ENCODE data around the gene ATP2A3.
A peak's percentile ranks its signal among the peaks of the same experiment; 100 is the strongest.

The ATP2A3 gene

GRCh38 chr17:3972281-3972731, 8.1 kb upstream of the ATP2A3 start:
- DNase-seq: no peak

- DNase-seq: no peak
Measured at GRCh38 chr17:3970668-3971067, 6.4 kb upstream of the ATP2A3 start.

- no peak for DNase-seq
Measured at GRCh38 chr17:3969963-3970362, 5.7 kb upstream of the ATP2A3 start.

GRCh38 chr17:3968886-3969524, 4.8 kb upstream of the ATP2A3 start:
- DNase-seq: no peak

GRCh38 chr17:3968015-3968414, 3.8 kb upstream of the ATP2A3 start:
- no peak for DNase-seq

GRCh38 chr17:3966720-3967363, 2.6 kb upstream of the ATP2A3 start:
- no peak for DNase-seq

- DNase-seq: peak; percentile 79
Measured at GRCh38 chr17:3965118-3965800, 1.0 kb upstream of the ATP2A3 start.

GRCh38 chr17:3963237-3964201, 718 bp downstream of the ATP2A3 start:
- no peak for DNase-seq

GRCh38 chr17:3962965-3963236, 1.3 kb downstream of the ATP2A3 start:
- DNase-seq: no peak

- DNase-seq: no peak
Measured at GRCh38 chr17:3962217-3962964, 1.8 kb downstream of the ATP2A3 start.

- peak; percentile 82 for DNase-seq
Measured at GRCh38 chr17:3961564-3962047, 2.6 kb downstream of the ATP2A3 start.

- no peak for DNase-seq
Measured at GRCh38 chr17:3960764-3961163, 3.5 kb downstream of the ATP2A3 start.

GRCh38 chr17:3959921-3960601, 4.2 kb downstream of the ATP2A3 start:
- DNase-seq: no peak

GRCh38 chr17:3959295-3959899, 4.8 kb downstream of the ATP2A3 start:
- no peak for DNase-seq

GRCh38 chr17:3957735-3958599, 6.3 kb downstream of the ATP2A3 start:
- DNase-seq: no peak

GRCh38 chr17:3956983-3957382, 7.3 kb downstream of the ATP2A3 start:
- DNase-seq: no peak

GRCh38 chr17:3956327-3956957, 7.8 kb downstream of the ATP2A3 start:
- no peak for DNase-seq

- no peak for DNase-seq
Measured at GRCh38 chr17:3955673-3955988, 8.6 kb downstream of the ATP2A3 start.

GRCh38 chr17:3954976-3955672, 9.1 kb downstream of the ATP2A3 start:
- DNase-seq: no peak
